ENCODE data around the gene TRIM33.
"Not testable (repeated sequence)": the region's sequence is repeated elsewhere in the genome, so short reads cannot be mapped to it uniquely, and the experiment has no call there.

The TRIM33 gene

GRCh38 chr1:114509596-114510273 lies 1.3 kb downstream of the TRIM33 start:
- no peak for DNase-seq

GRCh38 chr1:114508386-114508898 lies 2.6 kb downstream of the TRIM33 start:
- no peak for DNase-seq

- no peak for DNase-seq
Measured at GRCh38 chr1:114507513-114507912, 3.5 kb downstream of the TRIM33 start.

- no peak for DNase-seq
Measured at GRCh38 chr1:114505148-114505561, 5.8 kb downstream of the TRIM33 start.

- DNase-seq: no peak
Measured at GRCh38 chr1:114503916-114504422, 7.0 kb downstream of the TRIM33 start.

- DNase-seq: no peak
Measured at GRCh38 chr1:114502080-114502479, 8.9 kb downstream of the TRIM33 start.

GRCh38 chr1:114499478-114499877 lies 11.5 kb downstream of the TRIM33 start:
- no peak for DNase-seq

GRCh38 chr1:114496089-114496488 lies 14.9 kb downstream of the TRIM33 start:
- no peak for DNase-seq

GRCh38 chr1:114495486-114495885 lies 15.5 kb downstream of the TRIM33 start:
- DNase-seq: no peak

- DNase-seq: no peak
Measured at GRCh38 chr1:114492978-114493377, 18.0 kb downstream of the TRIM33 start.

- peak; percentile 36 for DNase-seq
Measured at GRCh38 chr1:114490274-114490693, 20.7 kb downstream of the TRIM33 start.

- no peak for DNase-seq
Measured at GRCh38 chr1:114488739-114489138, 22.3 kb downstream of the TRIM33 start.

GRCh38 chr1:114485286-114485685 lies 25.7 kb downstream of the TRIM33 start:
- peak; percentile 48 for DNase-seq

GRCh38 chr1:114482585-114482984 lies 28.4 kb downstream of the TRIM33 start:
- DNase-seq: no peak

GRCh38 chr1:114479636-114480035 lies 31.4 kb downstream of the TRIM33 start:
- not testable (repeated sequence) for DNase-seq

- no peak for DNase-seq
Measured at GRCh38 chr1:114479134-114479533, 31.9 kb downstream of the TRIM33 start.

- DNase-seq: no peak
Measured at GRCh38 chr1:114473796-114474195, 37.2 kb downstream of the TRIM33 start.

- no peak for DNase-seq
Measured at GRCh38 chr1:114472408-114472807, 38.6 kb downstream of the TRIM33 start.

GRCh38 chr1:114470681-114471080 lies 40.3 kb downstream of the TRIM33 start:
- DNase-seq: no peak

- no peak for DNase-seq
Measured at GRCh38 chr1:114468710-114469468, 42.1 kb downstream of the TRIM33 start.

GRCh38 chr1:114468047-114468446 lies 43.0 kb downstream of the TRIM33 start:
- DNase-seq: no peak

- DNase-seq: no peak
Measured at GRCh38 chr1:114467491-114467890, 43.5 kb downstream of the TRIM33 start.

GRCh38 chr1:114466334-114467014 lies 44.5 kb downstream of the TRIM33 start:
- no peak for DNase-seq
